Liver (tissue), 3 donors: ENCODE results near the gene GRK6.

ENCODE experiments used
- CTCF ChIP-seq: fragments of 150-350 bp; IDR thresholded peaks from 2 replicates; pipeline ENCODE4 v1.5.1; 2017; ENCODE audit warnings: improper control_type of control experiment, low read depth, low read length; ENCODE audit not compliant: missing input control
- EGR1 ChIP-seq, 2 donors: IDR thresholded peaks; 2 replicates each; pipeline ENCODE4 v1.6.1; 2016 to 2018; ENCODE audit warnings: antibody characterized with exemption in 2 of 2, low read depth in 2 of 2
- FOXA2 ChIP-seq: IDR thresholded peaks from 2 replicates; pipeline ENCODE4 v1.6.1; 2016; ENCODE audit warnings: antibody characterized with exemption
- GABPA ChIP-seq, 2 donors: IDR thresholded peaks in 1 of 2; conservative IDR thresholded peaks in 1 of 2; 2 replicates each; pipeline ENCODE4 v1.6.1; 2016; ENCODE audit warnings: antibody characterized with exemption in 2 of 2, mild to moderate bottlenecking in 1 of 2, moderate library complexity in 1 of 2
- JUND ChIP-seq, 2 donors: IDR thresholded peaks; 2 replicates each; pipeline ENCODE4 v1.6.1; 2016; ENCODE audit warnings: antibody characterized with exemption in 2 of 2
- MAX ChIP-seq: IDR thresholded peaks from 2 replicates; pipeline ENCODE4 v1.6.1; 2016; ENCODE audit warnings: antibody characterized with exemption
- RAD21 ChIP-seq, 2 donors: IDR thresholded peaks; 2 replicates each; pipeline ENCODE4 v1.6.1; 2016; ENCODE audit warnings: antibody characterized with exemption in 2 of 2, mild to moderate bottlenecking in 2 of 2
- REST ChIP-seq: IDR thresholded peaks from 2 replicates; pipeline ENCODE4 v1.6.1; 2016; ENCODE audit warnings: antibody characterized with exemption, mild to moderate bottlenecking
- RXRA ChIP-seq, 2 donors: IDR thresholded peaks; 2 replicates each; pipeline ENCODE4 v1.6.1; 2017 to 2018; ENCODE audit warnings: antibody characterized with exemption in 2 of 2, mild to moderate bottlenecking in 1 of 2
- TAF1 ChIP-seq: conservative IDR thresholded peaks from 2 replicates; pipeline ENCODE4 v1.6.1; 2016; ENCODE audit warnings: antibody characterized with exemption, mild to moderate bottlenecking
- TF ChIP-seq, protein P1 (sequence below): IDR thresholded peaks from 2 replicates; pipeline ENCODE4 v1.6.1; 2016; ENCODE audit warnings: antibody characterized with exemption
- donor health status: healthy.
- donor health status: healthy.

DNA sequence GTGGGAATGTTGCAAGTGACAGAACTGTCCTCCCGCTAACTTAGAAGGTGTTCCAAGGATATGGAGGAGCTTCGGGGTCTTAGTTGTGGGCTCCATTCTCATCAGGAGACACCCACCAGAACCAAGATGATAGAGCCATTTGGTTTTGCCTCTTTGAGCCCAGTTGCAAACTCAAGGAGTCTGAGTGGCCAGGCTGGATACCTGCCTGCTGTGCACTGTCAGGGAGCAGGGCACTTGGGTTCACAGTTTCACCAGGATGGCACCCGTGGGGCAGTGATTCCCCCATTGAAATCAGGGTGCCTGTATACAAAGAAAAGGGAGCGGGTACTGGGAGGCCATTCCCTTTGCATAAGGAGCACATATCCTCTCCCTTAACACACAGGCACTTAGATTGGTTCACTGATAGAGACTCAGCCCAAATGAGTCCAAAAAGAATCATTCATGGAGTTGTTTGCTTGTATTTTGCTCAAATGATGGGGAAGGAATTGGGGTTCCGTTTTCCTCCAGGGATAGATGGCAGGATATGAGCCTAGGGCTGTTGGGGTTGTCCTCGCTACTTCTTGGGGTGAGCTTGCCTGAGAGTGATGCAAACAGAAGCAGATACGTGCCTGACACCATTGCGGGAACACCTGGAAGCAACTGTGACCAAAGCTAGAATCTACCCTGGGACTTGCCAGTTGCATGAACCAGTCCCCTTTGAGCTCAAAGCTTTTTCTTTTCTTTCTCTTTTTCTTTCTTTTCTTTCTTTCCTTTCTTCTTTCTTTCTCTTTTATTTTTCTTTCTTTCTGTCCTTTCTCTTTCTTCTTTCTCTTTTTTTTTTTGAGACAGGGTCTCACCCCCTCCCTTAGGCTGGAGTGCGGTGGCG, 18.8 kb downstream of the GRK6 start:
- TF ChIP-seq RAD21 (IDR thresholded peaks at IDR 0.05) (no peak), CTCF (no peak), EGR1 (IDR thresholded peaks at IDR 0.05; ENCODE audit: low read depth in 2 of 2) (no peak), JUND (IDR thresholded peaks at IDR 0.05) (no peak), REST (no peak), RXRA (IDR thresholded peaks at IDR 0.05) (no peak), TAF1 (no peak), MAX (no peak), FOXA2 (no peak), GABPA (IDR thresholded peaks at IDR 0.05 in 1 of 2, conservative IDR thresholded peaks at IDR 0.05 in 1 of 2) (no peak)
- TF ChIP-seq, protein P1, sequence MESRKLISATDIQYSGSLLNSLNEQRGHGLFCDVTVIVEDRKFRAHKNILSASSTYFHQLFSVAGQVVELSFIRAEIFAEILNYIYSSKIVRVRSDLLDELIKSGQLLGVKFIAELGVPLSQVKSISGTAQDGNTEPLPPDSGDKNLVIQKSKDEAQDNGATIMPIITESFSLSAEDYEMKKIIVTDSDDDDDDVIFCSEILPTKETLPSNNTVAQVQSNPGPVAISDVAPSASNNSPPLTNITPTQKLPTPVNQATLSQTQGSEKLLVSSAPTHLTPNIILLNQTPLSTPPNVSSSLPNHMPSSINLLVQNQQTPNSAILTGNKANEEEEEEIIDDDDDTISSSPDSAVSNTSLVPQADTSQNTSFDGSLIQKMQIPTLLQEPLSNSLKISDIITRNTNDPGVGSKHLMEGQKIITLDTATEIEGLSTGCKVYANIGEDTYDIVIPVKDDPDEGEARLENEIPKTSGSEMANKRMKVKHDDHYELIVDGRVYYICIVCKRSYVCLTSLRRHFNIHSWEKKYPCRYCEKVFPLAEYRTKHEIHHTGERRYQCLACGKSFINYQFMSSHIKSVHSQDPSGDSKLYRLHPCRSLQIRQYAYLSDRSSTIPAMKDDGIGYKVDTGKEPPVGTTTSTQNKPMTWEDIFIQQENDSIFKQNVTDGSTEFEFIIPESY, result no peak
